GM12892 (cell line): ENCODE results near the gene DGCR8.

Experiments used
- POLR2A ChIP-seq: IDR thresholded peaks from 2 replicates; pipeline ENCODE4 v1.6.1; 2011; ENCODE audit warnings: low read depth, low read length, control low read depth
- POLR2AphosphoS5 ChIP-seq: IDR thresholded peaks from 2 replicates; pipeline ENCODE4 v1.6.1; 2011; ENCODE audit warnings: low read depth, low read length, control low read depth

DNA sequence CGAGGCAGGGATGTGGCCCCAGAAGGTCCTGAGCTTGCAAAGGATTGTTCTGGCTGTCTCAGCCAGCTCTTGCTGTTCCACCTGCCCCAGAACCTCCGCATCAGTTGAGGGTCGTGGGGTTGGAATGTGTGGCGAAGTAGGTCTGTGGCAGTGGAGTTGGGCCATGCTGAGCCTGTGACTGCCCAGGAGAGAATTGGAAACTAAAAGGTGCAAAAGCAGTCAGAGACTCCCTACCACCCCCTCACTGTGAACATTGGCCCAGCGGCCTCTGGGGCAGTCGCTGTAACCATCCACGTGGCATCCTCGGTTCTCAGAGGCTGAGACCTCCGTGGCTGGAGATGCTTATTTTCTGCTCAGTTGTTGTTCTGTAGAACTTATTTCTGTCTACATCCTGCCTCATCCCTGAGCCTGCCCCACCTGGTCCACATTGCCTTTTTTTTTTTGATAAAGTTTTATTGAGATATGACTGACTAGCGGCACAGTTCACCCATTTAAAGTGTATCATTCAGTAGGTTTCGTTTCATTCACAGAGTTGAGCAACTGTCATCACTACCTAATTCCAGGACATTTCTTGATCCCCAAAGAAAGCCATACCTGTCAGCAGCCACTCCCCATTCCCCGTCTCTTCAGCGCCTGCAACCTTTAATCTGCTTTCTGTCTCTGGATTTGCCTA, 22.3 kb upstream of the DGCR8 start:
- no peak for TF ChIP-seq POLR2A
- TF ChIP-seq POLR2AphosphoS5 = no peak
